GM18909 (cell line): ENCODE measurements around the gene CDK3.
"Not testable (repeated sequence)": the region's sequence is repeated elsewhere in the genome, so short reads cannot be mapped to it uniquely, and the experiment has no call there.

Source experiments
- ATAC-seq: cut with Tn5 transposase; IDR thresholded peaks from one replicate; pipeline ENCODE4 v1.9.1; 2021; ENCODE audit warnings: mild to moderate bottlenecking; ENCODE audit not compliant: unreplicated experiment, poor library complexity

CDK3 gene

DNA sequence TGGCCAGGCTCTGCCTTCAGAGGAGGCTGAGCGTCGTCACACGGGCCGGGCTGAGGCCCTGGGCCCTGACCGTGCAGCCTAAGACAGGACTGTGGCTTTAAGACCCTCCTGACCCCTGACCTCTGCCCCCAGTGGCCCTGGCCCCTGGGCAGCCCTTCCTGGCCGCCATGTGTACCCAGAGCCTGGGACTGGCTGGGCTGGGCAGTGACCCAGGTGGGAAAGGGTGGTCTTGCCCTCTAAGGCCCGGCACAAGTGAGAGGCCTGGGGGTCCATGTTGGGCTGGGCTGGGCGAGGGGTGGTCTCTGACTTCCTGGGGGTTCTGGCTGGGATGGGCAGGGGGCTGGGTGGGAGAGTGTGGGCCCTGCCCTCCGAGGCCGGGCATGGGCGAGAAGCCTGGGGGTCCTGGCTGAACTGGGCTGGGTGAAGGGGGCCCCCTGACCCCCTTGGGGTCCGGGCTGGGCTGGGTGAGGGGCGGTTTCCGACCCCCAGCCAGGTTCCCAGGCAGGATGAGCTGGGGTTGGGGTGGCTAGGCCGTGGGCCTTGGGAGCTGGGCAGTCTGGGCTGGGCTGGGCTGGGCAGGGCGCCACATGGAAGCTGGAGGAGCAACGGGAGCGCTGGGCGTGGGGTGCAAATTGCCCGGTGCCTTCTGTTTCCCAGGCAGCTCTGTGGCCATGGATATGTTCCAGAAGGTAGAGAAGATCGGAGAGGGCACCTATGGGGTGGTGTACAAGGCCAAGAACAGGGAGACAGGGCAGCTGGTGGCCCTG is at the start of gene CDK3:
Gene CDK3, plus strand, starts transcription at position 101 of the 767 bp plus-strand sequence. Its CDS starts 571 bp downstream, at position 672.
- ATAC-seq: no peak

DNA sequence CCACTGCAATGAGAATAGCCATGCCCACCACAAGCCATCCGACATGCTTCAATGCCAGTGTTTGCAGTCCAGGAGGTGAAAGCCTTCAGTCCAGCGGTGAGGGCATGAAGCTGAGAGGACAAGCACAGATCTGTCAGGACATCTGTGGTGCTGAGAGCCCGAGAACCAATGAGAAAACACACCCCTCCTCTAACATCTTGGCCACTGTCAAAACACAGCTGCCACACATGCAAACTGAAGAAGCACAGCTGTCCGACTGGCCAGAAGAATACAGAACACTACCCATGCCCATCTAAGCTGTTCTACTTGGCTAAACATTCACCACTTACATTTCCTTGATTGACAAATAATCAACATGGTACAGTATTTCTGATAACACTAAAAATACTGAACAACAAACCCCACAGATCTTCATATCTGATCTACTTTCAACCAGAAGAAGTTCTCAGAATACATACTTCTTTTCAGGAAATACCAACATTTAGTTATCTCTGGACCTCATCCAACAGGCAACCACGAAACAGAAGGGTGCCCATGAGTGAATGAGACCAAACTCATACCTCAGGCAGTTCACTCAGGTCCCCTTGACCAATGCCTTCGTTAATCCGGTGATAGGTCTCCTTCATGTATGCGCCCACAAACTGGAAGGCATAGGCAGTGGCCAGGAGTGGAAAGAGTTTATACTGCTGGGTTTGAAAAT is 49.6 kb upstream of the CDK3 start:
- ATAC-seq: no peak

GRCh38 chr17:75959051-75959838 is 41.4 kb upstream of the CDK3 start:
- ATAC-seq: no peak

DNA sequence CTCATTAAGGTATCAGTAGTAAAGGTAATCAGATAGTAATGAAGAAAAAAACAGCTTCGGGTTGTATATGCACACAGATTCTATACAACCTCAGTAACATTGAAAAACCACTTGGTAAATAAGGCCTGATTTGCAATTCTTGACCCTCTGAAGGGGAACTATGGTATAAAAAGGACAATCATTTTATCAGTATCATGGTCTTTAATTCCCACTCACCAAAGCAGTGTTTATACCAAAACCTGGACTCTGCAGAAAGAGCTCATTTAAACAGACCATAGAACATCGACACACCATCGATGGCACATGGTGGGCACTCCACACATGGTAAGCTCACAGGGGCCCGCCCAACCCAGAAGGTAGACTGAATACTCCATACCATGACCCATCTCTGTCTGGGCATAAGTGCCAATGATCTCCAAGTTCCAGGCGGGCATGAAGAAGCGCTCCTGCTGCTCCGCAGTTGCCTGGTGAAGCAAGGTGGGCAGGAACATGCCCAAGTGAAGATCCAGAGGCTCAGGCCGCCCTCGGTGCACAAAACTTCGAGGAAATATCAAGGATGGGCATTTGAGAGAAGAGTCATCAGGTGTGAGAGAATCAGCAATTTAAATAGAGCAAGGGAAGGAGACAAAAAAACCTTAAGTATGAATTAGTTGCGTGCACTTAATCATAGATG is 40.7 kb upstream of the CDK3 start:
- no peak for ATAC-seq

- ATAC-seq: no peak
Measured at GRCh38 chr17:75965468-75965867, 35.2 kb upstream of the CDK3 start.

DNA sequence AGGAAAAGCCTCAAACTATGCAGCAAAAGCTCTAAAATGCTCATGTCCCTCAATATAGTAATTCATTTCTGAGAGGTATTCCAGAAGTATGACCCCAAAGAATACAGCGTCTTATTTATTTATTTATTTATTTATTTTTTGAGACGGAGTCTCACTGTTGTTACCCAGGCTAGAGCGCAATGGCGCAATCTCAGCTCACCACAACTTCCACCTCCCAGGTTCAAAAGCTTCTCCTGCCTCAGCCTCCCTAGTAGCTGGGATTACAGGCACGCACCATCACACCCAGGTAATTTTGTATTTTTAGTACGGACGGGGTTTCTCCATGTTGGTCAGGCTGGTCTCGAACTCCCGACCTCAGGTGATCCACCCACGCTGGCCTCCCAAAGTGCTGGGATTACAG is 31.6 kb upstream of the CDK3 start:
- ATAC-seq: not testable (repeated sequence)

- ATAC-seq: no peak
Measured at GRCh38 chr17:75970011-75970523, 30.6 kb upstream of the CDK3 start.

DNA sequence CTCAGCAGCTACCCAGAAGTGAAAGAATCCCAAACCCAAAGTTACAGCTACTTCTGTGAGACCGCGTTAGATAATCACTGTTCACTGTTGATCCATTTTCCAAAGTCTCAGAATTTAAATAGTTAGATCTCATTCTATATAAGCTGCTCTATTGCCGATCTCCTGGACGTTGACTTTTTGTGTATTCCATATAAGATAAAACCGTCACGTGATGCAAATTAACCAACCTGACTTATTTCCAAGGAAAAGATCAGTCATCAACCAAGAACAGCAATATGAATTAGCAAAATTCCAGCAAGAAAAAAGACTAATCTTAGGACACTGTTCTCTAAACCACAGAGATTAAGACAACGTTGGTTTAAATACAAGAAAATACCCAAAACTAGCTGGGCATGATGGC is 30.0 kb upstream of the CDK3 start:
- no peak for ATAC-seq

DNA sequence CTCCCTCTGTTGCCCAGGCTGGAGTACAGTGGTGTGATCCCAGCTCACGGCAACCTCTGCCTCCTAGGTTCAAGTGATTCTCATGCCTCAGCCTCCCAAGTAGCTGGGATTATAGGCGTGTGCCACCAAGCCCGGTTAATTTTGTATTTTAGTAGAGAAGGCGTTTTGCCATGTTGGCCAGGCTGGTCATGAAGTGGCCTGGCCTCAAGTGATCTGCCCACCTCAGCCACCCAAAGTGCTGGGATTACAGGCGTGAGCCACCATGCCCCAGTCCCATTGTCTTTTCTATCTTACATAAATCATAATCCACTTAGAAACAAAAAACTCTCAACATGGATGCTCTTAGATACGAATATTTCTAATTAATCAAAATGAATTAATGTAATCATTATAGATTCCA is 25.5 kb upstream of the CDK3 start:
- not testable (repeated sequence) for ATAC-seq

GRCh38 chr17:75975757-75976174 is 24.9 kb upstream of the CDK3 start:
- no peak for ATAC-seq

GRCh38 chr17:75976175-75976848 is 24.3 kb upstream of the CDK3 start:
- no peak for ATAC-seq

DNA sequence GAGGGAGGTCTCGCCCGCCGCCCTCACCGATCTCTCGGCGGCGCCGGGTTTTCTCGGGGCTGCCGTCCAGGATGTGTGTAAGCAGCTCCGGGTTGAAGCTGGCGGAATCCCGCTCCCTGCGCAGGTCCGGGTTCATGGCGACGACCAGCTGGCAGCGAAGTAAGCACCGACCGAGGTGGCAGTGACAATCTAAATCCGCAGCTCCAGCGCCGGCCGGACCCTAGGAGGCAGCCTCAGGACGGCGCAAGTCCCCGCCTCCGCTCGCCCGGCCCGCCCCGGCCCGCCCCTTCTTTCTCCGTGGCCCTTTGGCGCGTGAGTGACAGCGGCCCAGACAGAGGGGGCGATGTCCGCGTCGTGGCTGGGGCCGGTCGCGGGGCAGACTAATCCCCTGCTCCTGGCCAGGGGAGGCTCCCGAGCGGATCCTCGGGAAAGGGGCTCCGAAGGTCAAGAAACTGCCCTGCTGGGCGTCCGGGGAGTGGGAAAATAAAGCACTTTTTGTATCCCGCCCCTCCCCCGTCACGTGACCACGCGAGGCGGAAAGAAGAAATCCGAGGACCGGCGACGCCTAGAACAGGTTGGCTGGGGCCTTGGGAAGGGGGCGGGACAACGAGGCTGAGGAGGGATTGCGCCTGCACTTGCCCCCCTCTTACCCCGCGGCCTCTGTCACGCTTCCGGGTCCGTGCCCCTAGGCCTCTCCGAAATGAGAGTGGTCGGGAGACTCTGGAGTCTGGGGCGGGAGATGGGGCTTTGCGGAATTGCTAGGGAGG is 21.5 kb upstream of the CDK3 start, which contains the start of the genes ACOX1 and TEN1:
Gene ACOX1, minus strand, starts transcription at position 229 of the 767 bp plus-strand sequence. Its CDS starts 93 bp downstream, at position 136.
Gene TEN1, plus strand, starts transcription at position 303 of the 767 bp plus-strand sequence. CDS start 6,953 bp downstream, outside the sequence.
- ATAC-seq: peak; percentile 93

DNA sequence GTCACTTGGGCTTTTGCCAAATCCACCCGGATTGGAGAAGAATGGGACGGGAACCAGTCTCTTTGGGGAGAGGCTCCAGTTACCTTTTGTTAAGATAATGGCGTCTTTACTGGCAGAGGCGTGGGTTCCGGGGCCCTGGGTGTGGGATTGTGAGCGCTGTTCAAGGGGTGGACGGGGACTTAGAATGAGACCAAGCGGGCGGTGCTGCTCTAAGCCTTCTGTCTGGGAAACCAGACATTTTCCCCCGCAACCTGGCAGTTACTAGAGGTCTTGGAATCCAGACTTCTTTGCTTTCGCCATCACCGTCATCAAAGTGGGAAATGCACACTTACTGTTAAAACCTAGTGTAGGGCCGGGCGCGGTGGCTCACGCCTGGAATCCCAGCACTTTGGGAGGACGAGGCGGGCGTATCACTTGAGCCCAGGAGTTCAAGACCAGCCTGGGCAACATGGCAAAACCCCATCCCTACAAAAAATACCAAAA is 20.9 kb upstream of the CDK3 start:
- no peak for ATAC-seq

DNA sequence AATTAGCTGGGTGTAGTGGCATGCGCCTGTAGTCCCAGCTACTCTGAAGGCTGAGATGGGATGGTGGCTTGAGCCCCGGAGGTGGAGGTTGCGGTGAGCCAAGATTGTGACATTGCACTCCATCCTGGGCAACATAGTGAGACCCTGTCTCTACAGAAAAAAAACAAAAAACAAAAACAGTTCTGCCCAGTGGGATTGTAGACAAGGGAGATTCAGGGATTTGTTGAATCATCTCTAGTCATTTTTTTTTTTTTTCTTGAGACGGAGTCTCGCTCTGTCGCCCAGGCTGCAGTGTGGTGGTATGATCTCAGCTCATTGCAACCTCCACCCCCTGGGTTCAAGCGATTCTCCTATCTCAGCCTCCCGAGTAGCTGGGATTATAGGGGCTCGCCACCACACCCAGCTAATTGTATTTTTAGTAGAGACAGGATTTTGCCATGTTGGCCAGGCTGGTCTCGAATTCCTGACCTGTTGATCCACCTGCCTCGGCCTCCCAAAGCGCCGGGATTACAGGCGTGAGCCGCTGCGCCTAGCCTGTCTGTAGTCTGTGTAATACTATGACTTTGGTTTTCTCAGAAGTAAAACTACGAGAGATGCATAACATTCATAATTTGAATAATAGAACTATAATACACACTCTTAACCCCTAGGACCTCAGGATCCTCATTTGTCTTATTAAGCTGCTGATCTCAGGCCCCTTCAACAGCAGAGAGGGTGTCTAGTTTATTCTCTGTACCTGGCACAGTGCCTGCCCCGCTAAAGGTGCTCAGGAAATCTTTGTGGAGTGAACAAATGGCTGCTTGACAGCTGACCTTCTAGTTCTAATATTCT is 20.3 kb upstream of the CDK3 start:
- ATAC-seq: no peak

- no peak for ATAC-seq
Measured at GRCh38 chr17:75981019-75981615, 19.5 kb upstream of the CDK3 start.

DNA sequence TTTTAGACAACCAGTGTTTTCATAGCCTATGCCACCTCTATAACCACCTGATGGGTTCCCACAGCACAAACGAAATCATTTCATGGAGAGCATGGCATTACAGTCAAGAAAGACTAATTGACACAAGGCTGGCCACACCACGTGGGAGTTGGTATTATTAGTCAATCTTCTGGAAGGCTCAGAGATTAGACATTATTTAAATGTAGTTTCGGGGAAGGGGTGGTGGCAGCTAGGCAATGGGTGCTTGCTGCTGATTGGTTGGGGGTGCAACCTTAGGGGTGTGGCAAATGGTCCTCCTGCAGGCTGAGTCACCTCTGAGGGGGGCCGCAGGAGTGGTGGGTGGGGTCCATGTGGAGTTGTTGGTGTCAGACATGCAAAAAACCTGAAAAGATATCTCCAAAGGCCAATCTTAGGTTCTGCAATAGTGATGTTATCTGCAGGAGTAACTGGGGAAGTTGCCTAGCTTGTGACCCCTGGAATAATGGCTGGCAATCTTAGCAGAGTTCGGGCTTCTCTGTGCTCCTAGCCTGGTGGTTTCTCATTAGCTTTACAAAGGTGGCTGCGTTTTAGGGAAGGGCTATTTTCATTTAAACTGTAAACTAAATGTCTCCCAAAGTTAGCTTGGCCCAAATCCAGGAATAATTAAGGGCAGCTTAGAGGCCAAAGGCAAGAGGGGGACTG is 17.0 kb upstream of the CDK3 start:
- ATAC-seq: no peak

DNA sequence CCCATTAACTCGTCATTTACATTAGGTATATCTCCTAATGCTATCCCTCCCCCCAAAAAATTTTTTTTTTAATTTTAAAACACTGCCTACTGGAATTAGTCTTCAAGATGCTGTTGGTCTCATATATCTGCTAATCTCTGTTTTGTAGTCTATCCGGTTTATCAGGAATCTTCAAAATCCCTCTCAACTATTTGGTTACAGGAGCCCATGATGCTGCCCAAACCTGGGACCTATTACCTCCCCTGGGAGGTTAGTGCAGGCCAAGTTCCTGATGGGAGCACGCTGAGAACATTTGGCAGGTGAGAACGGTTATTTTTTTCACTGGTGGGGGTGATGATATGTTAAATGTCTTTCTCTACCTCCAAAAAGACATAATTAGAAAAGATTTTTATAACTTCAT is 14.7 kb upstream of the CDK3 start:
- ATAC-seq: no peak
